Gastrocnemius medialis (tissue), 4 donors: ENCODE results near the gene CHCHD3.

Source experiments
- POLR2A ChIP-seq, 2 donors: fragments of 450-650 bp; IDR thresholded peaks; one replicate each; pipeline ENCODE4 v1.6.1; 2017; ENCODE audit warnings: antibody characterized with exemption in 2 of 2, mild to moderate bottlenecking in 2 of 2, moderate library complexity in 2 of 2
- TF ChIP-seq, protein P1 (sequence below), 5 experiments: fragments of 450-650 bp in 3 of 5; fragments of 200-600 bp in 2 of 5; sonication (generic) in 2 of 5; IDR thresholded peaks in 4 of 5; conservative IDR thresholded peaks in 1 of 5; 1 replicate in 4 of 5; 2 replicates in 1 of 5; pipeline ENCODE4 v1.5.1; 2016 to 2019; ENCODE audit warnings: antibody characterized with exemption in 5 of 5, mild to moderate bottlenecking in 3 of 5, moderate library complexity in 3 of 5

DNA sequence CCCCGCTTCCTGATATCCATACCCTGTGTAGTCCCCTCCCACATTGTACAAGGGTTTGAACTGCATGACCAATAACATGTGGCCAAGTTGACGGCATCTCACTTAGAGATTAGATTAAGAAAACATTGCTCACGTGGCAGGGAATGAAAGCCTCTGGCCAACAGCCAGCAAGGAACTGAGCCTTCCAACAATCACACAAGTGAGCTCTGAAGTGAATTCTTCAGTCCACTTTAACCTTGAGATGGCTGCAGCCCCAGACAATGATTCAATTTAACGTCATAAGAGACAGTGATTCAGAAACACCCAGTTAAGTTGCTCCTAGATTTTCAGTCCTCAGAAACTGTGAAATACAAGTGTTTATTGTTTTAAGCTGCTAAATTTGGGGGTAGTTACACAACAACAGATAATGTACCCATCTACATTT, 339.7 kb downstream of the CHCHD3 start:
- TF ChIP-seq, protein P1, sequence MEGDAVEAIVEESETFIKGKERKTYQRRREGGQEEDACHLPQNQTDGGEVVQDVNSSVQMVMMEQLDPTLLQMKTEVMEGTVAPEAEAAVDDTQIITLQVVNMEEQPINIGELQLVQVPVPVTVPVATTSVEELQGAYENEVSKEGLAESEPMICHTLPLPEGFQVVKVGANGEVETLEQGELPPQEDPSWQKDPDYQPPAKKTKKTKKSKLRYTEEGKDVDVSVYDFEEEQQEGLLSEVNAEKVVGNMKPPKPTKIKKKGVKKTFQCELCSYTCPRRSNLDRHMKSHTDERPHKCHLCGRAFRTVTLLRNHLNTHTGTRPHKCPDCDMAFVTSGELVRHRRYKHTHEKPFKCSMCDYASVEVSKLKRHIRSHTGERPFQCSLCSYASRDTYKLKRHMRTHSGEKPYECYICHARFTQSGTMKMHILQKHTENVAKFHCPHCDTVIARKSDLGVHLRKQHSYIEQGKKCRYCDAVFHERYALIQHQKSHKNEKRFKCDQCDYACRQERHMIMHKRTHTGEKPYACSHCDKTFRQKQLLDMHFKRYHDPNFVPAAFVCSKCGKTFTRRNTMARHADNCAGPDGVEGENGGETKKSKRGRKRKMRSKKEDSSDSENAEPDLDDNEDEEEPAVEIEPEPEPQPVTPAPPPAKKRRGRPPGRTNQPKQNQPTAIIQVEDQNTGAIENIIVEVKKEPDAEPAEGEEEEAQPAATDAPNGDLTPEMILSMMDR (IDR thresholded peaks at IDR 0.05 in 4 of 5, conservative IDR thresholded peaks at IDR 0.05 in 1 of 5): no peak
- TF ChIP-seq POLR2A (IDR thresholded peaks at IDR 0.05): no peak
